NCI-H526 (cell line): ENCODE results near the gene NELL1.

Experiments
- DNase-seq, 2 experiments: peaks; one replicate each; lab custom pipeline; 2025; lab: John Stamatoyannopoulos, UW

Gene NELL1

DNA sequence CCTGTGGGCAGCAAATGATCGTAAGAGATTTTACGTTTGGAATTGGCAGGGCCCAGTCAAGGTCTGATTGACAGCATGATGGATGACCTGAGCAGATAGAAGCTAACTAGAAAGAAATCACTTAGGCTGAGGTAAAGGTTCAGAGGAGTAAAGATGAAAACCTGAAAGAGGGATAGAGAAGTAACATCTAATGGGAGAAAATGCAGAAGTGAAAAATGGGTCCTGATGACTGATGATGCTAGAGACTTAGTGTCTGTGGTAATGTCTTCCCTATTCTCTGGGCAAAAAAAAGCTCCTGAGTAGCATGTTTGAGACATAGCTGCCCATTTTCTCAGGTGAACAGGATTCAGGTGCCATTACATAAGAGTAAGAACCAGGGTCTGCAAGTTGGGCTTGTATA, 894.7 kb downstream of the NELL1 start:
- DNase-seq: no peak

GRCh38 chr11:21564833-21565682, 895.7 kb downstream of the NELL1 start:
- DNase-seq: no peak

GRCh38 chr11:21566521-21567117, 897.2 kb downstream of the NELL1 start:
- no peak for DNase-seq

GRCh38 chr11:21567645-21568290, 898.4 kb downstream of the NELL1 start:
- peak; percentile 73 to 83 for DNase-seq

- DNase-seq: no peak
These were observed 902.8 kb downstream of the NELL1 start for GRCh38 chr11:21572210-21572609.

DNA sequence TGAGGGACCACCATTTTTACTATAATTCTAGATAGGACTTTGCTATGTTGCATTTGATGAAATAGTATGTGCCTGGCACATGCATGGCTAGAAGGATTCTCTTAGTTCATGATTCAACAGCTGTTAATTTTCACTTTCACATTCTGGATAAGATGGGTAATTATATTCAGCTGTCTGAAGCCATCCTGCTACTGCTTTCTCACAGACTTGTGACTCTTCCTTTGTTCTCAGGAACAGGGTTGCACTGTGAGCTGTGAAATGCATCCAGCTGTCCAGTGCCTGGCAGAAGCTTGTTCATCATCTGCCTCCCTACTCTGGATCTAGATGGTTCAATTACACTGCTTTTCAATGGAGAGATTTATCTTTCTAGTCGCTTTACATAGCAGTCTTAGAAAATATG, 913.4 kb downstream of the NELL1 start:
- no peak for DNase-seq

- no peak for DNase-seq
These were observed 919.4 kb downstream of the NELL1 start for GRCh38 chr11:21588754-21589153.

GRCh38 chr11:21602699-21603098, 933.3 kb downstream of the NELL1 start:
- no peak for DNase-seq

DNA sequence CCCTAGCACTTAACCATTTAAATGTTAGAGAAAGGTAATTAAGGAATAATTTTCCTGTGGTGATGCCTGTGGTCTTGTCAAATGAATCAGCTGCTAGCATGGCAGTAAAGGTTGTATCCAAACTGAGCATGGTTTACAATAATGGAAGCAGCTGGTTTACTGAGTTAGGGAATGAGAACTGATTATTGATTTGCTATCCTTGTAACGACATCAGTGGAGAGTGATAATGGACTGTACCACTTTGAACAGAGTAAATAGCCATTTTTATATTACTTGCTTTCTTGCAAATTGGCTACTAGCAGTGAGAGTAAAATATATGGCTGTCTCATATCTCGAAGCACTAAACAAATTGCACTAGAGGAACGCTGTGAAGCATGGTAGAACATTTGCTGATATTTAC, 934.5 kb downstream of the NELL1 start:
- no peak for DNase-seq

- no peak for DNase-seq
These were observed 935.2 kb downstream of the NELL1 start for GRCh38 chr11:21604564-21604963.

- no peak for DNase-seq
These were observed 942.9 kb downstream of the NELL1 start for GRCh38 chr11:21612326-21612725.

GRCh38 chr11:21614961-21615360, 945.6 kb downstream of the NELL1 start:
- no peak for DNase-seq

- no peak for DNase-seq
These were observed 946.6 kb downstream of the NELL1 start for GRCh38 chr11:21615955-21616371.

DNA sequence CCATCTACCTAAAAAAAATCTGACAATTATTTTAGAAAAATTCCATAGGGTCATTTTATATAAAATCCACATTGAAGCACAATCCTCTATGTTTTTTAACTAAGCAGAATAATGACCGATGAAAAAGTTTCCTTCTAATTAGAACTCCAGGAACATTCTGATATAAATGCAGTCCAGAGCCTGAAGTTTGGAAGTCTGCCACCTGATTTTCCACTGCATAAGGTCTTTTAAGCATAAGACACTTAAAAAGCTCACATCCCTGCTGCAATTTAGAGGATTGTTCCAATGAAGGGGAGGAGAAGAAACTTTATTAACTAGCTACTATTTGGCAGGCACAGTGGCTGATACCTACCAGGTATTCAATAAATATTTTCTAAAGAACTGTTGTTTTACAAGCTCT, 953.2 kb downstream of the NELL1 start:
- DNase-seq: no peak

DNA sequence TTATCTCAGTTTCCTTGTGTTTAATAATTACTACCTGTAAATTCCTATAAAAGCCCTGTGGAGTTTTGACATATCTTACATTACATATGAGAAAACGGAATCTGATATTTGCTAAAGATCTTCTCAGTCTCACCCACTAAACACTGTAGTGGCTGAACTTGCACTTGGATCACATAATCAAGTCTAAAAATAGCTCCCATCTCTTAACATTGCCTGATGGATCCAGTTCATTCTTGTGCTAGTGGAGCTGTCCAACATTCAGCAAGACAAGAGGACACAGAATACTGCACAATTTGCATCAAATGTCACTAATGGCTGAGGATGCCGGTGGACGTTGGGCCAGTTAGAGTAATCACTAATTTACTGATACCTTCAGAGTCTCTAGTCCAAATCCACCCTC, 953.6 kb downstream of the NELL1 start:
- DNase-seq: no peak
